PC-3 (cell line): ENCODE data around the gene AP1M2. TPM values are rescaled to one million over a fixed set of nuclear protein-coding genes. Genes with fewer than 3 reads are reported as not detected.

Source experiments
- ATAC-seq: fragments of 200-7000 bp; cut with Tn5 transposase; 2 replicates; pipeline ENCODE4 v1.9.1; 2020; ENCODE audit warnings: mild to moderate bottlenecking, moderate library complexity
- BruUV-seq: library from RNA; stranded (reverse); fragments of 400-500 nt; replicated peaks from 2 replicates; lab custom pipeline; 2021; lab: Mats Ljungman, UMichigan
- CTCF ChIA-PET: fragments of 300-600 bp; sonication (Branson Sonifier 250); formaldehyde crosslinking; loops from one replicate; lab custom pipeline; 2022; ENCODE audit warnings: antibody characterized with exemption; lab: Charles Lee
- POLR2A ChIA-PET: fragments of 300-600 bp; sonication (Branson Sonifier 250); formaldehyde crosslinking; loops from one replicate; lab custom pipeline; 2022; ENCODE audit warnings: antibody characterized with exemption; ENCODE audit not compliant: unreplicated experiment; lab: Charles Lee
- DNase-seq: peaks from one replicate; pipeline ENCODE4 v3.0.0-alpha.2; 2015
- H2AFZ ChIP-seq: fragments of 300-600 bp; sonication (generic); 2 replicates; pipeline ENCODE4 v1.6.0; 2016; ENCODE audit warnings: antibody characterized with exemption, low read length
- H3F3A ChIP-seq: fragments of 300-600 bp; sonication (generic); one replicate; pipeline ENCODE4 v1.6.0; 2017; ENCODE audit warnings: antibody characterized with exemption, low read length, control low read depth, mild to moderate bottlenecking; ENCODE audit not compliant: unreplicated experiment
- H3K27ac ChIP-seq: fragments of 300-600 bp; sonication (generic); 2 replicates; pipeline ENCODE4 v1.5.1; 2016; ENCODE audit warnings: mild to moderate bottlenecking, low read length
- H3K27me3 ChIP-seq: fragments of 300-600 bp; sonication (generic); 2 replicates; pipeline ENCODE4 v1.6.1; 2016; ENCODE audit warnings: low read length, mixed read lengths
- H3K36me3 ChIP-seq: fragments of 300-600 bp; sonication (generic); 2 replicates; pipeline ENCODE4 v1.6.1; 2016; ENCODE audit warnings: low read depth, mixed run types, low read length, mixed read lengths
- H3K4me1 ChIP-seq: fragments of 300-600 bp; sonication (generic); 2 replicates; pipeline ENCODE4 v1.5.1; 2016; ENCODE audit warnings: low read length; ENCODE audit not compliant: insufficient read depth
- H3K4me2 ChIP-seq: fragments of 300-600 bp; sonication (generic); 2 replicates; pipeline ENCODE4 v1.6.0; 2016; ENCODE audit warnings: low read length
- H3K4me3 ChIP-seq: fragments of 300-600 bp; sonication (generic); 2 replicates; pipeline ENCODE4 v1.5.1; 2016; ENCODE audit warnings: mild to moderate bottlenecking, low read length, mixed read lengths
- H3K79me2 ChIP-seq: fragments of 300-600 bp; sonication (generic); 2 replicates; pipeline ENCODE4 v1.6.1; 2017; ENCODE audit warnings: low read length, mixed read lengths
- H3K9ac ChIP-seq: fragments of 300-600 bp; sonication (generic); 2 replicates; pipeline ENCODE4 v1.6.0; 2016; ENCODE audit warnings: mild to moderate bottlenecking, low read length
- H3K9me2 ChIP-seq: fragments of 300-600 bp; sonication (generic); replicated peaks from 2 replicates; pipeline ENCODE4 v1.6.1; 2016; ENCODE audit warnings: mixed run types, low read length, mixed read lengths
- H3K9me3 ChIP-seq: fragments of 300-600 bp; sonication (generic); 2 replicates; pipeline ENCODE4 v1.6.1; 2016; ENCODE audit warnings: low read length, mixed read lengths
- H4K20me1 ChIP-seq: fragments of 300-600 bp; sonication (generic); 2 replicates; pipeline ENCODE4 v1.6.1; 2016; ENCODE audit warnings: low read length, mixed read lengths
- EZH2 ChIP-seq: fragments of 300-600 bp; sonication (generic); IDR thresholded peaks from one replicate; pipeline ENCODE4 v1.6.1; 2017; ENCODE audit warnings: antibody characterized with exemption, mild to moderate bottlenecking, low read length; ENCODE audit not compliant: unreplicated experiment
- EZH2phosphoT487 ChIP-seq: fragments of 300-600 bp; sonication (generic); IDR thresholded peaks from 2 replicates; pipeline ENCODE4 v1.6.1; 2018; ENCODE audit warnings: mild to moderate bottlenecking, antibody characterized with exemption, low read length, borderline replicate concordance
- intact Hi-C: fragments of 100-400 bp; cut with micrococcal nuclease; formaldehyde crosslinking; loops from 2 replicates; pipeline ENCODE4 v1.9.0; 2023
- total RNA-seq: library from RNA; depleted of rRNA; stranded (reverse); fragments of >200 nt; gene quantifications from 2 replicates; pipeline ENCODE4 v1.2.3, GENCODE V29; 2014
- TF ChIP-seq, protein P1 (sequence below): fragments of 300-600 bp; sonication (generic); conservative IDR thresholded peaks from 2 replicates; pipeline ENCODE4 v1.5.1; 2017; ENCODE audit warnings: antibody characterized with exemption, low read depth, mild to moderate bottlenecking, low read length

Gene AP1M2
- total RNA-seq, 1 experiment from 2014 or later: 50.0 TPM

DNA sequence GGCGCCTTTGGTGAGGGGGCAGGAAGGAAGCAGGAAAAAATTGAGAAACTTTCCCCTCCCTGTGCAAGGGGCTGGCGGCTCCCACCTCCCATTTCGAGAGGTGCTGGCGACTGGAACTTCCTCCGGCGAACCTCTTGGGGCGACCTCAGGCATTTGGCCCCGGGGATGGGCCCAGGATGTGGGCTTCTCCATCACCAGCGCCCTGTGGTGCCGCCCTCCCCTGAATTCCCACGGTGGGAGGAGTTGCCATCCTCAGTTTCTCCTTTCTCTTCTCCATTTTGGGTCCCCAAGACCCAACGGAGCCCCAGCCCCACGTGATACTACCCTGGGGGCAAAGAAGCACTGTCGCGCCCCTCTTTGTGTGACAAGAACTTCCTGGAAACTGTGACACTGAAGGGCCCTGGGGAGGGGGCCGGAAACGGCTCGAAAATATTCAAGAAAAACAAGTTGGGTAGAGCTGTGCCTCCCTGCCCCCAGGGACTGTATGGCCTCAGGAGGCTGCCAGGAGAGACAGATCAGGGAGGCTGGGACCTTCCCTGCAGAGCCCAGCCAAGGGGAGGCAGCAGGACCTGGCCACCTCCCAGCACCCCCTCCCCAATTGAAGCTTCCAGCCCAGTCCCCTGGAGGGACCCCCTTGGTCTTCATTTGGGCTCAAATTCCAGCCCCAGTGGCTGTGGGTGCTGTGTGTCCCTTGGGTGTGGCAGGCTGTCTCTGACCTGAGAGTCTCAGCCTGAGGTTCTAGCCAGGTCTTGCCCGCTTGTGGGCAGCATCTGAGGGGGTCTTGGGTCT, 16.2 kb upstream of the AP1M2 start:
- DNase-seq (no peak), ATAC-seq (no peak)
- Histone ChIP-seq H3K9me3 (no peaks in the 10 kb centered on the region), H3K9ac (peak overlapping the region; percentile 40; the same call in 1 of the 2 replicates), H3K4me1 (peaks cover 18% of the 10 kb centered on the region), H3F3A (no peaks in the 10 kb centered on the region), H3K9me2 (no peaks in the 10 kb centered on the region), H3K27ac (no peak overlapping the region), H3K4me3 (peak overlapping the region; percentile 92), H3K79me2 (no peaks in the 10 kb centered on the region), H3K36me3 (no peaks in the 10 kb centered on the region), H4K20me1 (no peaks in the 10 kb centered on the region), H3K4me2 (peak overlapping the region; percentile 100), H3K27me3 (no peaks in the 10 kb centered on the region), H2AFZ (peak overlapping the region; percentile 100)
- TSS peak; percentile 73 for BruUV-seq
- TF ChIP-seq EZH2phosphoT487 (no peak), EZH2 (no peak)
- TF ChIP-seq, protein P1, sequence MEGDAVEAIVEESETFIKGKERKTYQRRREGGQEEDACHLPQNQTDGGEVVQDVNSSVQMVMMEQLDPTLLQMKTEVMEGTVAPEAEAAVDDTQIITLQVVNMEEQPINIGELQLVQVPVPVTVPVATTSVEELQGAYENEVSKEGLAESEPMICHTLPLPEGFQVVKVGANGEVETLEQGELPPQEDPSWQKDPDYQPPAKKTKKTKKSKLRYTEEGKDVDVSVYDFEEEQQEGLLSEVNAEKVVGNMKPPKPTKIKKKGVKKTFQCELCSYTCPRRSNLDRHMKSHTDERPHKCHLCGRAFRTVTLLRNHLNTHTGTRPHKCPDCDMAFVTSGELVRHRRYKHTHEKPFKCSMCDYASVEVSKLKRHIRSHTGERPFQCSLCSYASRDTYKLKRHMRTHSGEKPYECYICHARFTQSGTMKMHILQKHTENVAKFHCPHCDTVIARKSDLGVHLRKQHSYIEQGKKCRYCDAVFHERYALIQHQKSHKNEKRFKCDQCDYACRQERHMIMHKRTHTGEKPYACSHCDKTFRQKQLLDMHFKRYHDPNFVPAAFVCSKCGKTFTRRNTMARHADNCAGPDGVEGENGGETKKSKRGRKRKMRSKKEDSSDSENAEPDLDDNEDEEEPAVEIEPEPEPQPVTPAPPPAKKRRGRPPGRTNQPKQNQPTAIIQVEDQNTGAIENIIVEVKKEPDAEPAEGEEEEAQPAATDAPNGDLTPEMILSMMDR: no peak
- intact Hi-C loops: no loop called here
- CTCF ChIA-PET: interaction anchor here (0.6 kb wide), 1 partner anchor 41 kb away, joined by 3 read pairs; no protein-coding TSS in a partner anchor
- POLR2A ChIA-PET: no interaction called here

GRCh38 chr19:10602330-10603083, 15.4 kb upstream of the AP1M2 start:
- H3K36me3 ChIP-seq: no peaks in the 10 kb centered on the region
- CTCF ChIA-PET: interaction anchor here (0.5 to 1.0 kb wide), 4 partner anchors 21 to 186 kb away, joined by 3 to 5 read pairs (median 3); no protein-coding TSS in a partner anchor
- H3K9ac ChIP-seq: peak overlapping the region; percentile 40; the same call in 1 of the 2 replicates
- peak overlapping the region; percentile 100 for H3K4me2 ChIP-seq
- peaks cover 18% of the 10 kb centered on the region for H3K4me1 ChIP-seq
- H3K9me2 ChIP-seq: no peaks in the 10 kb centered on the region
- POLR2A ChIA-PET: no interaction called here
- H3K27ac ChIP-seq: no peak overlapping the region
- H3F3A ChIP-seq: no peaks in the 10 kb centered on the region
- DNase-seq (peak; percentile 81), ATAC-seq (peak; percentile 97)
- BruUV-seq: no TSS peak
- no peaks in the 10 kb centered on the region for H3K9me3 ChIP-seq
- TF ChIP-seq, protein P1: no peak
- TF ChIP-seq EZH2 (no peak), EZH2phosphoT487 (no peak)
- intact Hi-C loops: no loop called here
- no peaks in the 10 kb centered on the region for H4K20me1 ChIP-seq
- no peaks in the 10 kb centered on the region for H3K79me2 ChIP-seq
- no peaks in the 10 kb centered on the region for H3K27me3 ChIP-seq
- peak overlapping the region; percentile 100 for H2AFZ ChIP-seq
- peak overlapping the region; percentile 92 for H3K4me3 ChIP-seq
